Measurements from ENCODE around the gene ADAM22.

DNA sequence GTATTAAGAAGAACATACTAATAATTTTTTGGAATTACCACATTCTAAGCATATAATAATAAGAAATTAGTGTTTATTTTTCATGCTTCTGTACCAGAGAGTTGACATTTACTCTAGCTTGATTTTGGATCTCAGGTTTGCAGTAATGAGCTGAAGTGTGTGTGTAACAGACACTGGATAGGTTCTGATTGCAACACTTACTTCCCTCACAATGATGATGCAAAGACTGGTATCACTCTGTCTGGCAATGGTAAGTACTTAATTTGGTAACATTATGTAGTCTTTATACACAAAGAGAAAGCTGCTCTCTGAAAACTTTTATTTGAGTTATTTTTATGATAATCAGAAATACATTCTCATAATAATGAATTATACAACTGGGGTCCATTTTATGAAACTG, 231.6 kb downstream of the ADAM22 start:
- TF ChIP-seq POLR2A (IDR thresholded peaks at IDR 0.05; ENCODE audit: low read depth, low read length) (no peak), POLR2AphosphoS5 (IDR thresholded peaks at IDR 0.05; ENCODE audit: low read depth, low read length) (no peak), TAF1 (IDR thresholded peaks at IDR 0.05; ENCODE audit: low read depth, low read length) (no peak), SPI1 (IDR thresholded peaks at IDR 0.05; ENCODE audit: low read depth, low read length) (no peak), PAX5 (IDR thresholded peaks at IDR 0.05; ENCODE audit: insufficient read depth, low read length, severe bottlenecking) (no peak)

Data from GM12891 (cell line).